NCI-H2107 treated with DMSO at 0.1 percent for 48 hours (cell line): ENCODE results near the gene TM9SF1.

ENCODE experiments used
- DNase-seq: peaks from one replicate; lab custom pipeline; 2025; ENCODE audit not compliant: unreplicated experiment; lab: John Stamatoyannopoulos, UW

Gene TM9SF1, protein sequence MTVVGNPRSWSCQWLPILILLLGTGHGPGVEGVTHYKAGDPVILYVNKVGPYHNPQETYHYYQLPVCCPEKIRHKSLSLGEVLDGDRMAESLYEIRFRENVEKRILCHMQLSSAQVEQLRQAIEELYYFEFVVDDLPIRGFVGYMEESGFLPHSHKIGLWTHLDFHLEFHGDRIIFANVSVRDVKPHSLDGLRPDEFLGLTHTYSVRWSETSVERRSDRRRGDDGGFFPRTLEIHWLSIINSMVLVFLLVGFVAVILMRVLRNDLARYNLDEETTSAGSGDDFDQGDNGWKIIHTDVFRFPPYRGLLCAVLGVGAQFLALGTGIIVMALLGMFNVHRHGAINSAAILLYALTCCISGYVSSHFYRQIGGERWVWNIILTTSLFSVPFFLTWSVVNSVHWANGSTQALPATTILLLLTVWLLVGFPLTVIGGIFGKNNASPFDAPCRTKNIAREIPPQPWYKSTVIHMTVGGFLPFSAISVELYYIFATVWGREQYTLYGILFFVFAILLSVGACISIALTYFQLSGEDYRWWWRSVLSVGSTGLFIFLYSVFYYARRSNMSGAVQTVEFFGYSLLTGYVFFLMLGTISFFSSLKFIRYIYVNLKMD

DNA sequence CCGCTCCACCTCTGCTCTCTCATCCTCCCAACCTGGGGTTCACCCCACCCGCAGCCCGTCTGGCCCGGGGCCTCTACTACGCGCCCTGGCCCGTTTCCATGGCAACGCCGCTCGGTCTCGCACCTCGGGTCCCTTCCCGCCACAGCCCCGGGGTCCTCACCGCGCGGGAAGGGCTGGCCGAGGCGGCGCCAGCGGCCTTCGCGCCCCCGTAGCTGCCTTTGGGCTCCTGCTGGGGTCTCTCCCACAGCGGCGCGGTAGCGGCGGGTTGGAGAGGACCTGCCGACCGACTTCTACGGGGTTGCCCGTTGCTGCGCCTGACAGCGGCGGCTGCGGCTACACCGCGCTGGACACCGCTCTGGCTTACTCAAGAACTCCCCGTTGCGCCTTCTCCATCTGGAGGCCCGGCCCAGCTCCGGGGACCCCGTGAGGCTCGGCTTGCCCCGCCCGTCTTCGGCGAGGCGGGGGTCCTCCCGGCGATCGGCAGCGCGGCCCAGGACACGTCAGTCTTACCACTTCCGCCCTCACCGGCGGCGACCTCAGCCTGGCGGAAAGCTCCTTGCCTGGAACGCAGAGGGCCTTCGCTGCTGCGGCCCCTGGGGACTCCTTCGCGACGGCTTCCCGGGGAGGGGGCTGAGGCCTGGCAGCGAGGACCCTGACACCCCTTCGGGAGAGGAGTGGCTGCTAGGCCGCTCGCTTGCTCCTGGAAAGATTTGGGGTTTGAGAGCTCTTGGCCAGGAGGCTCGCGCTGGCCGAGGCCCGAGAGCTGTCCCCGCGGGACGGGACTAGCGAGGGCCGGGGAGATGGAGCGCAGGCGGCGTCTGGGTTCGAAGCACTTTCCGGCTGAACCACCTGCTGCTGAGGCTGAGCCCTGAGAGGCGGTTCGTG, at the start of gene TM9SF1:
Gene TM9SF1, minus strand, starts transcription at position 256 of the 885 bp plus-strand sequence. CDS start 422 bp downstream, outside the sequence.
- peak; percentile 59 for DNase-seq

DNA sequence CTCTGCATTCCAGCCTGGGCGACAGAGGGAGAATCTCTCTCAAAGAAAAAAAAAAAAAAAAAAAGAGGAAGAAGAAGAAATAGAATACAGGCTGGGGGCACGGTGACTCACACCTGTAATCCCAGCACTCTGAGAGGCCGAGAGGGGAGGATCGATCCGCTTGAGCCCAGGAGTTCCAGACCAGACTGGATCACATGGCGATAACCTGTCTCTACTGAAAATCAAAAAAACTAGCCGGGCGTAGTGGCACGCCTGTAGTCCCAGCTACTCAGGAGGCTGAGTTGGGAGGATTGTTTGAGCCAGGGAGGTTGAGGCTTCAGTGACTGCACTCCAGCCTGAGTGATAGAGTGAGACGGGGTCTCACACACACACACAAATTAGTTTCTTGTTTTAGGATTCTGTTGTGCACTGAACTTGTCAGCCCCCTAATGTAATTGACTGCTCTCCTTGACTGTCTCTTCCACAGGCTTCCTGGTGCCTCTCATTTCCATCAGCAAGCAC, 48.1 kb upstream of the TM9SF1 start:
- no peak for DNase-seq

DNA sequence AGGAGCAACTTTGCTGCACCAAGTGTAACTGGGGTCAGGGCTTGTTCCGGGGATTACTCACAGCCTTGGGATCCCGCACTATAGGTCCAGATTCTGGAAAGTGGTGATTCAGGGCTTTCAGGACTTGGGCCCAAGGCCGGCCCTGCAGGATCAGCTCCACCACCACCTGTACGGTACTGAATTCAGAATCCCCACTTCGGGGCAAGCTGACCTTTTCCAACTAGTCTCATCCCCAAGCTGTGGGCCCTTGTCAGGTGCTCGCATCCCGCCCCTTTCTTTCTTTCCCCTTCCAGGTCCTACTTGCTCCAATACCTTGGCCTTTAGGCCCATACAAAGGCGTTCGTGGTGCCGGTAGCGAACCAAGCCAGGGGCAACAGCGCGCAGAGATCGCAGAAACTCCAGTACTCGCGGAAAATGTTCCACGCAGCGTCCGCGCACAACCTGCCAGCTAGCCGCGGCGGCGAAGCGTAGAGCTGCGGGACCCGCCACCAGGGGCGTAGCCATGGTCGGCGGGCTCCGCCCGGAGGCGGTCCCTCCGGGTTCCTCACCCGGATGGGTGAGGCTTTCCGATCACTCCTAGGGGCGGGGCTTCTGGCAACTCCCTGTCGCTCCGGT, 46.7 kb upstream of the TM9SF1 start:
- peak; percentile 98 for DNase-seq

DNA sequence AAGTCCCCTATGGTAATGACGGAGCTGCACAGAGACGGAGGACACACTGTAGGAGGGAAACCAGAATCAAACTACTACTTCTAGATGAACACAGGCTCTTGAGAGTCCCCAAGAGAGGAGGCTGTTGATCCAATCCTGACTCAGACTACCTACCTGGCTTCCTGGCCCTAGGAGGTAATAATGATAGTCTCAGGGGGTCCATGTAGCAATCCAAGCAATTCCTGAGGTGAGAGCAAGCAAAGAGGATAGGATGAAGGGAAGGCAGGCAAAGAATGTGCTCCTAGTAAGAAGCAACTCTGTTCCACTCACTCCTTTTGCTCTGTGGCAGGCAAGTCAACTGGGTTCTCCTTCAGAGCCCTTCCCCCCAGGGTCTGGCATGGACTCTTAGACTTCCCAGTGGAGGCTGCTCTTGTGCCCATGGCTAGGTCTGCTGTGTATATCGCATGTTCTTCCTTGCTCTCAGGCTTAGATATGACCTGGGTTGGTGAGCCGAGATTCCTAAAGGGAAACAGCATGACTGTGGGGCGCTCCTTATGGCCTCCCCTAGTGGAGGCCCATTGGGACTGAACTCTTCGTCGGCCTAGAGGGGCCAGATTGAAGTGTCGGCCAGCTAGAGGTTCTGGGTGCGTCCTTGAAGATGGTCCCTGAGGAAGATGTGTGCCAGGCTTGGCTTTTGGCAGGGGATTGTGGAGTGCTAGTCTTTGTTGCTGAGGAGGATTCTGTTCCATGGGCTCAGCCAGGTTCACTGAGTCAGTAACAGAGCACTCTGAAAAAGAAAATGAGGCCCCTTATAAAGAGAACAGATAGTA, 45.1 kb upstream of the TM9SF1 start:
- no peak for DNase-seq

DNA sequence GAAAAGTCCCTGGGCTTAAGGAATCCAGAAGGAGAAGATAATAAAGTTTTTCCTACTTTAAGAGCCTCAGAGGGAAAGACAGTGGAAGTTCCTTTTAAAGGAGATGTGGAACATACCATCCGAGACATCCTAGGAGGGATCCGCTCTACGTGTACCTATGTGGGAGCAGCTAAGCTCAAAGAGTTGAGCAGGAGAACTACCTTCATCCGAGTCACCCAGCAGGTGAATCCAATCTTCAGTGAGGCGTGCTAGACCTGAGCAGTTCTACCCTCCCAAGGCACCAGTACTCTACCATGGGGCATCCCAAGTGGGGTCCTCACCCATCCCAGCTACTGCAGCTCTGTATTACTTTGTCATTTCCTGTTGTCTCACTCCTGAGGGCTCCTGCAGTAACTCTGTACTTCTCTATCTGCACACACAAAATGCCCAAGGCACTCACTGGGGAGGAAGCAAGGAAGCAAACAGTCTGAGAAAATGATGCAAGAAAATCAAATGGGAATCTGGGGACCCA, 43.3 kb upstream of the TM9SF1 start:
- DNase-seq = no peak

DNA sequence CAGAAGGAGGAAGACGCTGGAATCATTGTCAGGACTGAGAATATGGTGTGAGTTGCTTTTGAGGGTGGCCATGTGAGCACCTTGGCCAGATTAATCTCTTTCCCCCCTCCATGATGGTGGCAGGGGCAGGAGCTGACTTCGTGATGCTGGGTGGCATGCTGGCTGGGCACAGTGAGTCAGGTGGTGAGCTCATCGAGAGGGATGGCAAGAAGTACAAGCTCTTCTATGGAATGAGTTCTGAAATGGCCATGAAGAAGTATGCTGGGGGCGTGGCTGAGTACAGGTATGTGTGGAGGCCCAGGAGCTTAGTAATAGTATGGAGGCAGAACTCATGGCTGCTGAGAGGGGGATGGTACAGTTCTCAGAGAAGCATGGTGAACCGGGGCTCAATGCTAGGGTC, 42.9 kb upstream of the TM9SF1 start:
- DNase-seq = no peak

DNA sequence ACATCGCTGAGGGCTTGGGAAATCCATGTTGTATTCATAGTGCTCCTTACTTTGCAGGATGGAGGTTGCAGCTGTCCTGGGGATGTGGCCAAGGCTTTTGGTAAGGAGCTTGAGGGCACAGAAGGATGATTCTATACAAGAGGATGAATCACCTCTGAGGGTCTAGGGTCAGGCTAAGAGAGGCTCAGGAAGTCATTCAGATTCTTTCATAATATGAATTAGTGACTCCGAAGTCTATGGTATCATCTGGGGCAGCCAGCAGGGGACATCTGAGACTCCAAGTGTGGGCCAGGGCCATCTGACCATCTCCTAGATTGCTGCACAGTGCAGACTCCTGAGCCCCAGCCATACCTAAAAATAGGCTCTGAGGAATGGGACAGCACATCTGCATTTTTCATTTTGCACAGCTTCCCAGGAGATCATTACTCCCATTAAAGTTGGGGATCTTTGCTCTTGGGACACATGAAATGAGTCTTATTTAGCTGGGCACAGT, 42.3 kb upstream of the TM9SF1 start:
- DNase-seq = no peak

DNA sequence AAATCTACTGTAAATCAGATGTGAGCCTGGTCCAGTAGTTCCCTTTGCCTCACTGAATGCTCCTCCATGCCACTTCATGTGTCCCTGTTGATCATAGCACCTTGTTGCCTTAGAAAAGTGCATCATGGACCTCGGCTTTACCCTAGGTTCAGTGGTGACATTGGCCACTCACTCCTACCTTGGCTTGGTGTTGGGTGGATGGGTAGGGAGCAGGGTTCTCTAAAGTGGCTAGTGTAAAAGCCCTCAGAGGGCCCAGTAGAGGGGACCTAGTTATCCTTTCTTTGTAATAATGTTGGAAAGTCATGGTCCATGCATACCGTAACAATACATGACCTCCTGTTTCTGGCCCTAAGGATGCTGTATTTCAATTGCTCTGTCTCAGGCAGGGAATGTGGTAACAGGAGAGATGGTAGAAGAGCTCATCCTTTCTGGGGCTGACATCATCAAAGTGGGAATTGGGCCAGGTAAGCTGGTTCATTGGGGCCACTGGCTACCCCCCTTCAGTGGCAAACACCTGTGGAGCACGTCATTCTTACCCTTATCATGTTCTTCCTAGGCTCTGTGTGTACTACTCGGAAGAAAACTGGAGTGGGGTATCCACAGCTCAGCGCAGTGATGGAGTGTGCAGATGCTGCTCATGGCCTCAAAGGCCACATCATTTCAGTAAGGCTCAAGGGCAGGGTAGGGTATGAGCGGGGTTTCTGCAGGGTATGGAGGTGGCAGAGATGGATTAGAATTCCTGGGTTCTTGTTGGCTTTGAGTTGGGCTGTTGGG, 41.6 kb upstream of the TM9SF1 start:
- DNase-seq = no peak

DNA sequence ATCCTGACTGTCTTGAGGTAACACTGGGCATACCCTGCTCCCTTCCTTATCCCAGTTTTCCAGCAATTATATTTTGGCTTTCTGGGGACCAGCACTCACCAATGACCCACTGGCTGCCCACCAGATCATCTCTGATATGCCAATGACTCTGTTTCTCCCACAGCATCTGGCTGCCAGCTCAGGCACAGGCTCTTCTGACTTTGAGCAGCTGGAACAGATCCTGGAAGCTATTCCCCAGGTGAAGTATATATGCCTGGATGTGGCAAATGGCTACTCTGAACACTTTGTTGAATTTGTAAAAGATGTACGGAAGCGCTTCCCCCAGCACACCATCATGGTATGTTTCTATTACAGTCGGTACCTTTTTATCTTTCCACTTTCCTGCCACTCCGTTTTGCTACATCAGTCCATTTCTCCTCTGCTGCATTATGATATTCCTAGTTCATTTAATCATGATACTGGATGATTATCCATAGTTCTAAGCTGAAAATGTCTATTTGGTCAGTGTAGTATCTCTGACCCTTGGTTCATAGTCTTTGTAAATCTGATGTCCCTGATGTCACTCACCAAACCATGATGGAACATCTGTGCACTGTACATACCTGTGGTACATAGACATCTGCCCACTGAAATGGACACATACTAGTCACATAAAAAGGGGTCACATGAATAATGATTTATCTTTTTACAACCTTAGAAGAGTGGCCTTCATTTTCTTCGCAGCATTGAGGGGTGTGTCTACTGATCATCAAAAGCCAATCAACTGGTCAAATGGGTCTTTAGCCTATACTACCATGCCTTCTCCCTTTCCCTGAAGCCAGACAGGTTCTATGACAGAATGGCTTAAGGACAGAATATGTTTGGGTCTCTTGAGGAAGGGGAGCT, 40.8 kb upstream of the TM9SF1 start:
- no peak for DNase-seq

DNA sequence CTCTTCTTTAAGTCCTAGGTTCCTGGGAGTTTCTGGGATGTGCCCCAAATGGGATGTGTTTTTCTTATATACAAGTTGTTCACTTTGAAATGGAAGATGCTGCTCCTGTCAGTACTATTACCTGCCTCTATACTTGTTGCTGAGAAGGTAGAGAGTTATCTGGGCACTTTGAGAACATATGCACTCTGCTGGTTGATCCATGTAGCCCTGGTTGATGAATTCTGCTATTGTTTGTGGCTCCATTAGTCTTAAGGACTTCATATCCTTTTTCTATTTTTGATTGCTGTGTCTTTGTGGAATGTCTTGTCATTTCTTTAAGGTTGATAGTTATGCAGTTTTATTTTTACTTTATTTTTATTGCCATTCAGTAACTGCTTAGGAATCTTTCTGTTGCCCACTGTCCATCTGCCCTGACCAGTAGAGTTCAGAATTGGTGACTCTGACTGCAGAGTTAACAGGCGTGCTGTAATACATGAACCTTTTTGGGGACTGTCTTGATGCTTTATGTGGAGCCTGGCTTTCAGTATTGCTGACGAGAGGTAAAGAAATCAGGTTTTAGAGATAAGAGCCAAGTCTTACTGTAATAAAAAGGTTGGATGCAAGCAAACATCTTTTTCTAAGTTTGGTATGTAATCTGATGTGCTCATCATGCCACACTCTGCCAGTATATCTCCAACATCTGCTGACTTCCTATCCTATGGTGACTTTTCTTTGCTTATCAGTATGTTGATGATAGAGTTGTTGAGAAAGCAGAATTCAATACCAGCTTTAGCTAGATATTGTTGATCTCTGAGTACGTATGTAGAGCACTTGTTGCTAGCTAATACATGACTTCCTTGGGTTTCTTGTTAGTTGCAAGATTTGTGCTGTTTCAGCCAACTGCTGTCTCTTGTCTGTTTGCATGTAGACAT, 39.1 kb upstream of the TM9SF1 start:
- no peak for DNase-seq

DNA sequence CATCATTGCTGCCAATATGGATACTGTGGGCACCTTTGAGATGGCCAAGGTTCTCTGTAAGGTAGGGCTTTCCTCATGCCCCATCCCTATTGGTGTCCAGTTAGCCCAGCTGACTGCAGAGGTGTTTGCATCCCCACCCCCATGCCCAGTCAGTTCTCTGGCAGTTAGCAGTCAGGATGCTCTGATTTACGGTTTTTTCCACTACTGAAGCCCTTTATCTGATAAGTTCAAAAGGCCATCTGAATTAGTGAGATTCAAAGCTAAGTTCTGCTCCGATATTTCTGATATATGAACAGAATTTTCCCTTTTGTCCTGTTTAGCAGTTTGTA, 38.3 kb upstream of the TM9SF1 start:
- no peak for DNase-seq

DNA sequence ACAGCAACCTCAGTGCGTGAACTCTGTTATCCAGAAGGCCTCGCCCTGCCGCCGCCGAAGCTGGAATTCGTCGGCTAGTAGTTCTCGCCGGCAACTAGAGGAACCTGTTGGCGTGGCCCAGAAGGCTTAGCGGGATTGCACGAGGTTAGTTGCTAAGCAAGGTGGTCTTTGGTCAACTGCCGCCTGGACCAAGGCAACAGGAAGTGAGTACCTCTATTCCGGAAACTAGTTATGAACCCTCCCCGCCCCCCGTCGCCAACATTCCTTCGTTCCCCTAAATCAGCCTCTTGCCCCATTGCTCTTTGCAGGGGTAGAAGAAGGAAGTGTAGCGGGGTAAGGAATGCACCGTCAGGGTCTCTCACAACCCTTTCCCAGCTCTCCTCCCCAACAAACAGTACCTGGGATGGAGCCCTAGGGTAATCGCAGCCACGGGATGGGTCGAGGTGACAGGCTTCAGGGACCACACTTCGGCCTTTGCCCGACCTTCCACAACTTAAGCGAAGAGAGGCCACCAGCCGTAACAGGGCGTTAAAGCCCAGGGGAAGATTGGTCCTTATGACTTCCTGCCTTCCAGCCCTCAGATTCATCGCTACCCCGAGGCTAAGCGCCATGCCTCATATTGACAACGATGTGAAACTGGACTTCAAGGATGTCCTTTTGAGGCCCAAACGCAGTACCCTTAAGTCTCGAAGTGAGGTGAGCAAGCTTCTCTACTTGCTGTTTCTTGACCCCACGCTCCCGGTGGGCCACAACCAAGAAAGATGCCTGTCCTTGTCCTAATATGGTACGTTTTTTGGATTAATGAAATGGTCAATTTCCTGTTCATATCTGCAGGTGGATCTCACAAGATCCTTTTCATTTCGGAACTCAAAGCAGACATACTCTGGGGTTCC, 37.6 kb upstream of the TM9SF1 start, which contains the start of gene GMPR2:
Gene GMPR2, plus strand, starts transcription at position 285 of the 893 bp plus-strand sequence. Its CDS starts 325 bp downstream, at position 610.
- DNase-seq = peak; percentile 87

DNA sequence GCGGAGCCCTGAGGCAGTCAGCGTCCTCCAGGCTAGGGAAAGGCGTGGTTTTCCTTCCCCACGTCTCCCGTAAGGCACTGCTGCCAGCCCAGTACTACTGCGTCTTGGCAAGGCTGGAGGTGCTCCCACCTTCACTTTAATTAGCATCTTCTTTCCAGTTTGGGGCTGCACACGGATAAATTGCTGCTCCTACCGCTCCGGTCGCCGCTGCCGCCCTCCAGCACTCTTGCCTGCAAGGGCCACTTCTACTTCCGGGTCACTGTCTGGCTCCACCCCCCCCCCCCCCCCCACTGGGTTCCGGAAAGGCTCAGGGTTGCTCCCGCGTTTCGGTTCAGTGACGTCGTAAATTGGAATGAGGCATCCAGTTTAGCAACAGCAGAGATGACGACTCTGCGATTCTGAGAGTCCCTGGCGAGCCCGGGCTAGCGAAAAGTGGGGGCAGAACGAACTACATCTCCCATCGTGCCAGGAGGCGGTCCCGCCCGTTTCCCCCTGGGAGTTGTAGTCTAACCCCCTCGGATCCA, 36.9 kb upstream of the TM9SF1 start, which contains the start of gene NEDD8:
Gene NEDD8, minus strand, starts transcription at position 247 of the 524 bp plus-strand sequence. Its CDS starts 100 bp downstream, at position 147.
- peak; percentile 99 for DNase-seq

DNA sequence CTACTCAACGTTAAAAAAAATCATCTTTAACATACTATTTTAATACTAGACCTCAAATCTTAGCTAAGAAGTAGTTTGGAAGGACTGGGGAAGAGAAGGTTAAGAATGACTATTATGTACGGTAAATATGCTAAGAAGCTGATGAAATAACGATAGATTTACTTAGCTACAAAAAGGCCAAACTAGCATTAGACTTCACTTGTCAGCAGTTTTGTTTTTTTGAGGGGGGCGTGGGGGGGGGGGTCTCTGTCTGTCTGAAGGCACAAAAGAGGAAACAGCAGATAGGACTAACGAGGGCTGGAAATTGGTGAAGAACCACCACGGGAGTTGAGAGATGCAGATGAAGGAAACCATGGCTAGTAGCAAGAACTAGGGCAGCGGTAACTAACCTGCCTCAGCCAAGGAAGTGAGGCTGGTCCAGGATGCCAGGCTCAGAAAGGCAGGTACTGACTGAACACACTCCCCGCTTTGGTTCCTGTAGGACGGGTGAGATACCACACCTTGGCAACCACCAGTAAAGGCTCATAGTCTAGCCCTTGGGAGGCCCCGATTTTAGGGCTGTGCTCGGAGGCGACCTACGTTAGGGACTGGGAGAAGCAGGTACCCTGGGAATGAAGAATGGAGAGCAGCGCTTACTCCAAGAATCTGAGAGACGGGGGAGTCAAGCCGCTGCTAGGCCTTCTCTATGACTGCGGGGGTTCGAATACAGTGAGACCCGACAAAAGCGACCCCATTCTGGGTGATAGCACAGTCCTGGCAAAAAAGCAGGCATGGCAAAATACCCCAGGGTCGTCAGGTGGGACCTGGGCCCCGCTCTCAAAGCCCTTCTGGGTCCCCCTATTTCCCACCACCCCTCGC, 36.3 kb upstream of the TM9SF1 start:
- no peak for DNase-seq

DNA sequence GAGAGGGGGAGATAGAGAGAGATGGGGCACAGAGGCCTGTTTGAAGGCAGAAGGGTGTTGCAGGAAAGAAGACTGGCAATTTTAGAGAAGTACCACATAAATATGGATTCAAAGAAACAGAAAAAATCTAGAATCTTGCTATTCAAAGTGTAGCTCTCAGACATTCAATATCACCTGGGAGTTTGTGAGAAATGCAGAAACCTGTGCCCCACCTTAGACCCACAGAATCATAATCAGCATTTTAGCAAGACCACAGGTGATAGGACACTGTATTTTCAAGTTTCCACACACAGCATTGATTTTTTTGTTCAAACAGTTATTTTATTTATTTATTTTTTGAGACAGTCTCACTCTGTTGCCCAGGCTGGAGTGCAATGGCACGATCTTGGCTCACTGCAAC, 33.7 kb upstream of the TM9SF1 start:
- no peak for DNase-seq
